H1 (cell line): ENCODE results near the gene PRKAR2B. TPM values are rescaled to one million over a fixed set of nuclear protein-coding genes. Genes with fewer than 3 reads are reported as not detected.

Experiments used
- ATF2 ChIP-seq: IDR thresholded peaks from 2 replicates; pipeline ENCODE4 v1.6.1; 2012; ENCODE audit warnings: low read length, inconsistent platforms
- CBX8 ChIP-seq: fragments of 300-800, 300-1000 bp; sonication (generic); IDR thresholded peaks from 2 replicates; pipeline ENCODE4 v1.7.1; 2016; ENCODE audit warnings: low read depth, low read length, borderline replicate concordance
- CEBPB ChIP-seq: IDR thresholded peaks from 2 replicates; pipeline ENCODE4 v1.6.1; 2012; ENCODE audit warnings: low read depth, low read length
- CHD2 ChIP-seq: IDR thresholded peaks from 2 replicates; pipeline ENCODE4 v1.6.1; 2012; ENCODE audit warnings: low read length, improper control_type of control experiment
- CREB1 ChIP-seq: IDR thresholded peaks from 2 replicates; pipeline ENCODE4 v1.6.1; 2012; ENCODE audit warnings: inconsistent platforms
- E2F6 ChIP-seq: IDR thresholded peaks from 2 replicates; pipeline ENCODE4 v1.6.1; 2012; ENCODE audit warnings: inconsistent platforms
- JUND ChIP-seq: IDR thresholded peaks from 2 replicates; pipeline ENCODE4 v1.6.1; 2011; ENCODE audit warnings: mild to moderate bottlenecking, improper control_type of control experiment, low read length
- NANOG ChIP-seq: IDR thresholded peaks from 2 replicates; pipeline ENCODE4 v1.6.1; 2011; ENCODE audit warnings: low read length, low read depth, mild to moderate bottlenecking, inconsistent platforms; ENCODE audit not compliant: insufficient read depth, poor library complexity, severe bottlenecking
- RAD21 ChIP-seq, 2 experiments: IDR thresholded peaks in 1 of 2; conservative IDR thresholded peaks in 1 of 2; 2 replicates each; pipeline ENCODE4 v1.6.1; 2011; ENCODE audit warnings: low read depth in 2 of 2, low read length in 2 of 2, improper control_type of control experiment in 1 of 2, inconsistent platforms in 1 of 2, mild to moderate bottlenecking in 1 of 2, moderate library complexity in 1 of 2
- SIN3A ChIP-seq, 2 experiments: IDR thresholded peaks in 1 of 2; conservative IDR thresholded peaks in 1 of 2; 2 replicates each; pipeline ENCODE4 v1.6.1; 2011 to 2012; ENCODE audit warnings: low read length in 2 of 2, improper control_type of control experiment in 1 of 2, low read depth in 1 of 2, mild to moderate bottlenecking in 1 of 2
- SUZ12 ChIP-seq: fragments of 200-600 bp; sonication (generic); IDR thresholded peaks from 2 replicates; pipeline ENCODE4 v1.6.1; 2012; ENCODE audit warnings: mild to moderate bottlenecking, inconsistent platforms, low read length, moderate library complexity, mixed read lengths
- TAF1 ChIP-seq: IDR thresholded peaks from 2 replicates; pipeline ENCODE4 v1.6.1; 2011; ENCODE audit warnings: mild to moderate bottlenecking, low read depth, low read length
- polyA plus RNA-seq, 7 experiments: library from polyadenylated mRNA; depleted of rRNA in 3 of 7; stranded (reverse) in 5 of 7; unstranded in 2 of 7; fragments of >200 nt in 5 of 7; fragments of 200-250 nt in 2 of 7; gene quantifications; 1 replicate in 5 of 7; 2 replicates in 1 of 7; 4 replicates in 1 of 7; pipeline versions ENCODE4 v1.2.1 to v1.2.3, GENCODE V29; 2011 to 2013; ENCODE audit warnings: missing spikeins in 2 of 7, mixed read lengths in 2 of 7
- total RNA-seq: library from RNA; stranded (reverse); fragmentation: NEBNext Ultra II Directional; extraction: Animal tissue kit (Norgen Biotek cat#: 25700); gene quantifications from 2 replicates; pipeline ENCODE4 v1.2.1, GENCODE V29; 2021

PRKAR2B gene
- total and polyA plus RNA-seq, 2 of the 8 experiments (the other 6 are each of a cell fraction or from before 2014, with no cell fraction given), result 10.4 to 37.0 TPM

- TF ChIP-seq ATF2 (no peak), JUND (no peak), RAD21 (IDR thresholded peaks at IDR 0.05 in 1 of 2, conservative IDR thresholded peaks at IDR 0.05 in 1 of 2; ENCODE audit: low read depth in 2 of 2, low read length in 2 of 2) (no peak), CHD2 (no peak), CBX8 (no peak), CEBPB (no peak), SIN3A (conservative IDR thresholded peaks at IDR 0.05 in 1 of 2, IDR thresholded peaks at IDR 0.05 in 1 of 2; ENCODE audit: low read depth in 1 of 2, low read length in 2 of 2) (peak; percentile 78 to 92; a peak in 3 of 4 replicates), TAF1 (no peak), NANOG (no peak), E2F6 (peak; percentile 28; the same call in 1 of the 2 replicates), CREB1 (no peak), SUZ12 (no peak)
Measured at GRCh38 chr7:107044347-107045194, at the start of gene PRKAR2B (continued).
